A172 (cell line): Measurements from ENCODE around the gene ADORA3. TPM values are rescaled to one million over a fixed set of nuclear protein-coding genes. Genes with fewer than 3 reads are reported as not detected.
"Not testable (repeated sequence)": the region's sequence is repeated elsewhere in the genome, so short reads cannot be mapped to it uniquely, and the experiment has no call there.

ENCODE experiments used
- DNase-seq: peaks from one replicate; pipeline ENCODE4 v3.0.0-alpha.2; 2015; ENCODE audit warnings: low spot score
- total RNA-seq: library from RNA; depleted of rRNA; stranded (reverse); fragments of >200 nt; shearing (Covaris generic); gene quantifications from 2 replicates; pipeline ENCODE4 v1.2.3, GENCODE V29; 2014; rRNA removed

The ADORA3 gene
- total RNA-seq, result not detected in 2 replicates

GRCh38 chr1:111503585-111504060 lies at the start of gene ADORA3, which contains the start of gene TMIGD3:
Gene ADORA3, minus strand, starts transcription at chr1:111503633. Its CDS starts 279 bp downstream, at chr1:111503354.
Gene TMIGD3, minus strand, starts transcription at chr1:111503633. Its CDS starts 279 bp downstream, at chr1:111503354.
- no peak for DNase-seq

DNA sequence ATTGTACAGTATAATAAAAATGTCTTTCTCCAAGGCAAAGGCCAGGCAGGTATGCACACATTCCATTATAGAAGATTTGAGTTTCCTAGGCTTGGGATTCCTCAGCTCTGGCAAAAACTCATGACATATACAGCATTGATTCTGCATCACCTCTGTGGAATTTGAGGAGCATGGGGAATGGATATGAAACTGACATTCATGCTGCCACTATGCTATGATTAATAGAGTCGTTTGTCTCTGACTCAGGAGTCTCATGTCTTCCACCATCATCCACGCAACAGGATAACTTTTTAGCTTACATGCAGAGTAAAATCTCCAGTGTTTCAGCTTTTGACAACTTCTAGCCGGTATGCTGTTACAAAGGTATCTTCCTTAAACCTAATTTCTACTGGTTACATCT lies 49.8 kb upstream of the ADORA3 start:
- peak; percentile 67 for DNase-seq

DNA sequence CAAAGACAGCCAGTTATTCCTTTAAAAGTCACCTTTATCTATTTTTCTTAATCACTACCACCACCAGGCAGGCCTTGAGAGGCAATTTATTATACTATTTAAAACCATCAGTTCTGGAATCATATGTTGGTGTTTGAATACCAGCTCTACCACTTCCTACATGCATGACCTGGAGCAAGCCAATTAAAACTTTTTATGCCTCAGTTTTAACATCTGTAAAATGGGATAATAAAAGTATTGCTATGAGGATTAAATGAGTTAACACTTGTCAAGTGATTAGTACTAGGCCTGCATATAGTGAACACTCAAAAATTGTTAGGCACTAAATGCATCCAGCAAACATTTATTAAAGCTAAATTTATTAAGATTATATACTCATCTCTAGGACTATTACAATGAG lies 49.2 kb upstream of the ADORA3 start:
- no peak for DNase-seq

- no peak for DNase-seq
Observed at GRCh38 chr1:111551623-111552411, 48.4 kb upstream of the ADORA3 start.

DNA sequence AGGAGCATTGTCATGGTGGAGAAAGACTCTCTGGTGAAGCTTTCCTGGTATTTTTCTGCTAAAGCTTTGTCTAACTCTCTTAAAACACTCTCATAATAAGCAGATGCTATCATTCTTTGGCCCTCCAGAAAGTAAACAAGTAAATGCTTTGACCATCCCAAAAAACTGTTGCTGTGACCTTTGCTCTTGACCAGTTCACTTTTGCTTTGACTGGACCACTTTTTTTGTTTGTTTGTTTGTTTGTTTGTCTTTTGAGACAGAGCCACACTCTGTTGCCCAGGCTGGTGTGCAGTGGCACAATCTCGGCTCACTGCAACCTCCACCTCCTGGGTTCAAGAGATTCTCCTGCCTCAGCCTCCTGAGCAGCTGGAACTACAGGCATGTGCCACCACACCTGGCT lies 44.4 kb upstream of the ADORA3 start:
- DNase-seq, result not testable (repeated sequence)

- peak; percentile 37 for DNase-seq
Observed at GRCh38 chr1:111542187-111542586, 38.8 kb upstream of the ADORA3 start.

GRCh38 chr1:111541721-111542120 lies 38.3 kb upstream of the ADORA3 start:
- peak; percentile 68 for DNase-seq

DNA sequence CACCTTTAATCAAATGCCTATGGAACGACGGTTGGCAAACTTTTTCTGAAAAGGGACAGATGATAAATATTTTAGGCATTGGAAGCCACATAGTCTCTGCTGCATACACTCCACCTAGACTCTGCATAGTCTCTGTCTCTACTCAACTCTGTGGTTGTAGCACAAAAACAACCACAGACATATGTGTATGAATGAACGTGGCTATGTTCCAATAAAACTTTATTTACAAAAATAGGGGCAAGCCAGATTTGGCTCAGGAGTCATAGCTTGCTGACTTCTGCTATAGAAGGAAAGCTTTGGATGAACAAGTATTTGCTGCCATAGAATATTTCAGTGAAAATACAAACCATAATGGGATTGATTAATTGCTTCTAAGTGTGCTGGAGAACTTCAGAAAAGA lies 37.5 kb upstream of the ADORA3 start:
- DNase-seq, result no peak

GRCh38 chr1:111538343-111539025 lies 35.1 kb upstream of the ADORA3 start:
- DNase-seq, result peak; percentile 42

- no peak for DNase-seq
Observed at GRCh38 chr1:111535256-111536191, 32.1 kb upstream of the ADORA3 start.

- no peak for DNase-seq
Observed at GRCh38 chr1:111520053-111520452, 16.6 kb upstream of the ADORA3 start.

GRCh38 chr1:111517469-111518225 lies 14.2 kb upstream of the ADORA3 start:
- DNase-seq, result no peak

GRCh38 chr1:111516005-111516535 lies 12.6 kb upstream of the ADORA3 start:
- peak; percentile 35 for DNase-seq

- DNase-seq, result peak; percentile 8
Observed at GRCh38 chr1:111515291-111516004, 12.0 kb upstream of the ADORA3 start.

DNA sequence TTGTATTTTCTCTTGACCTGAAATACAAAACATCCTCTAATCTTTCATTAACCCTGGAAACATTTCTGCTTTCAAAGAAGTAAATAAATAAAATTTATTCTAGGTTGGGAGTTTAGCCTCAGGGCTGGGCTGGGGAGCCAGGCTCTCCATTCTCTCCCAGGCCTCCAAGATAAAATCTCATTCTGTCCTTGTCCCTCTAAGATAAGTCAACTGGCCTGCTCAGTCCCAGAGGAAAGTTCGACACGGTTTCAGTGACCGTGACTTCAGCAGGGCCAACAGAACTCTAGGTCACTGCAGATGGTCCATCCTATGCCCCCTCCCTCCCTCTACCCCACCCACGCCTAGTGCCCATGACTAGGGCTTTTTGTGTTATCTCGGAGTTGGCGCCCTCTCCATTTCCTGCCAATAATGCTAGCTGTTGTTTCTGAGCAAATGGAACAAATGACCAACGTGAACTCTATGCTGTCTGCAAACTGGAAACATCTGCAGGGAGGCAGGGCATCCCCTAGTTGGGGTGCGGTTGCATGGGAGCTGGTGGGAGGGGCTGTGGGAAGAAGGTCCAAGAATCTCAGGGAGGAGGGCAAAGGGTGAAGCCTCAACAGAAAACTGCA lies 10.1 kb upstream of the ADORA3 start:
- DNase-seq, result no peak

DNA sequence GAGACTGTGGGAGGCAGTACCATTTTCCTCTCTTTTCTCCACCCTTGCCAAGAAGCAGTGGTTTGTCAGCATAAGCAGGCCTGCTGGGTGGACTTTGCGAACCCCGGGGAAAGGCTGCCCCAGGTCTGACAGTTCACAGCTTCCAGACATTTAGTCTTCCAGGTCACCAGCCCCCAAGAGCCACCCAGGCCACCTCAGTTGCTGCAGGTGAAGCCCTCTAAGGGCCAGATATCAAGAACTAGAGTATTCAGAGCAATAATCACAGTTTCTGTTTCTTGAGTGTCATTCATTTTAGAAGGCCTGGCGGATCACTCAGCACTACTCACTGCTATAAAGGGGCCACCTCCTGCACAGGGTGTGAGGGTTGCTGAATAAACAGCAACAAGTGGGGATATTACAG lies 9.5 kb upstream of the ADORA3 start:
- no peak for DNase-seq

GRCh38 chr1:111512132-111512889 lies 8.9 kb upstream of the ADORA3 start:
- DNase-seq, result no peak

DNA sequence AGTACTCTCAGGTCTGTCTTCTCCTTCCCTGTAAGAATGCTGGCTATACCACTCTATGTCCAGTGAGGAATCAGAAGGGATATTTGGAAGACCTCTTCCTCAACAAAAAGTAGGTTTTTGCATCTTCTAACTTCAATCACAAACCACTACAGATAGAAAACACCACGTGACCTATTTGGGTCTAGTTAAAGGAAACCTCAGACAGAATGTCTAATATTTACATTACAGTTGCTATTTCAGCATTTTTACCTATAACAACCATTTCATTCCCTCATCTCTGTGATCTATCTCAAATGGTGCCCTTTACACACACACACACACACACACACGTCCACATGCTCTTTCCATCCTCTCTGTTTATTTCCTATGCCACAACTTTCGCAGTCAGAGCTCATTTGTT lies 7.9 kb upstream of the ADORA3 start:
- DNase-seq, result no peak

DNA sequence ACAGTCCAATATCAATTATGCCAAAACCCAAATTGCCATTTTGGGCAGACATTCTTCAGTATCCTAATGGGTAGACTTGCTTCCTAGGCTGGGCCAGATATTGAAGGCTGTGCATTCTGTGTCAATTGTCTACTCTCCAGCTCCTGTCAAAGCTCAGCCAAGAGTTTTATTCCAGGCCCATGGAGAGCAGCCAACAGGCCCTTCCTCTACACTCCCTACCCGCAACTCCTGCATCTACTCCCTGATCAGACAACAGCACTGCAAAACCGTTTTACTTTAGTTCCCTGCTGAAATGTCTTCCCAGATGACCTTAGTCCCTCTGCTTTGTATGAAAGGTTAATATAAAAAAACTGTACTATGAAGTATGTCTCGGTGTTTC lies 6.6 kb upstream of the ADORA3 start:
- no peak for DNase-seq
